ENCODE results near the gene ZNF469.

The ZNF469 gene

DNA sequence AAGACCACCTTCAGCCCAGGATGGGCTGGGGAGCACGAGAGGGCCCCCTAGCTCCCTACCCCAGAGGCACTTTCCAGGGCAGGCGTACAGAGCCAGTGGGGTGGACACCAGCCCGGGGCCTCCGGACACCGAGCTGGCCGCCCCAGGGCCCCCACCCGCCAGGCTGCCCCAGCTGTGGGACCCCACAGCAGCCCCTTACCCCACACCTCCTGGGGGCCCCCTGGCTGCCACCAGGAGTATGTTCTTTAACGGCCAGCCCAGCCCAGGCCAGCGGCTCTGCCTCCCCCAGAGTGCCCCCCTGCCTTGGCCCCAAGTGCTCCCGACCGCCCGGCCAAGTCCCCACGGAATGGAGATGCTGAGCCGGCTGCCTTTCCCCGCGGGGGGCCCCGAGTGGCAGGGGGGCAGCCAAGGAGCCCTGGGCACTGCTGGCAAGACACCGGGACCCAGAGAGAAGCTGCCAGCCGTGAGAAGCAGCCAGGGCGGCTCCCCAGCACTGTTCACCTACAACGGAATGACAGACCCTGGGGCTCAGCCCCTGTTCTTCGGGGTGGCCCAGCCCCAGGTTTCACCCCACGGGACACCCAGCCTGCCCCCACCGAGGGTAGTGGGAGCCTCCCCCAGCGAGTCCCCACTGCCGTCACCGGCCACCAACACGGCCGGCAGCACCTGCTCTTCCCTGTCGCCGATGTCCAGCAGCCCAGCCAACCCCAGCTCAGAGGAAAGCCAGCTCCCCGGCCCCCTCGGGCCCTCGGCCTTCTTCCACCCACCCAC, 46.0 kb downstream of the ZNF469 start:
- DNase-seq (ENCODE audit: low read depth), result no peak

DNA sequence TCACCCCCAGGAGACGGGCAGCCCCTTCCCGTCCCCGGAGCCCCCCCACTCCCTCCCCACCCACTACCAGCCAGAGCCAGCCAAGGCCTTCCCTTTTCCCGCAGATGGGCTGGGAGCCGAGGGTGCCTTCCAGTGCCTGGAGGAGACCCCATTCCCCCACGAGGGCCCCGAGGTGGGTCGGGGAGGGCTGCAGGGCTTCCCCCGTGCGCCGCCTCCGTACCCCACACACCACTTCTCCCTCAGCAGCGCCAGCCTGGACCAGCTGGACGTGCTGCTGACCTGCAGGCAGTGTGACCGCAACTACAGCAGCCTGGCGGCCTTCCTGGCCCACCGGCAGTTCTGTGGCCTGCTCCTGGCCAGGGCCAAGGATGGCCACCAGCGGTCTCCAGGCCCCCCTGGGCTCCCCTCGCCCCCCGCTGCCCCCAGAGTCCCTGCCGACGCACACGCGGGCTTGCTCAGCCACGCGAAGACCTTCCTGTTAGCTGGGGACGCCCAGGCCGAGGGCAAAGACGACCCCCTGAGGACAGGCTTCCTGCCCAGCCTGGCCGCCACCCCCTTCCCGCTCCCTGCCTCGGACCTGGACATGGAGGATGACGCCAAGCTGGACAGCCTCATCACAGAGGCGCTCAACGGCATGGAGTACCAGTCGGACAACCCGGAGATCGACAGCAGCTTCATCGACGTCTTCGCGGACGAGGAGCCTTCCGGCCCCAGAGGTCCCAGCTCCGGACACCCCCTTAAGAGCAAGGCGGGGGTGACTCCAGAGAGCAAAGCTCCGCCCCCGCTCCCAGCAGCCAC, 46.8 kb downstream of the ZNF469 start:
- no peak for DNase-seq (ENCODE audit: low read depth)

GRCh38 chr16:88430185-88430523, 47.4 kb downstream of the ZNF469 start:
- no peak for DNase-seq (ENCODE audit: low read depth)

GRCh38 chr16:88430524-88431446, 48.0 kb downstream of the ZNF469 start:
- DNase-seq (ENCODE audit: low read depth), result no peak

DNA sequence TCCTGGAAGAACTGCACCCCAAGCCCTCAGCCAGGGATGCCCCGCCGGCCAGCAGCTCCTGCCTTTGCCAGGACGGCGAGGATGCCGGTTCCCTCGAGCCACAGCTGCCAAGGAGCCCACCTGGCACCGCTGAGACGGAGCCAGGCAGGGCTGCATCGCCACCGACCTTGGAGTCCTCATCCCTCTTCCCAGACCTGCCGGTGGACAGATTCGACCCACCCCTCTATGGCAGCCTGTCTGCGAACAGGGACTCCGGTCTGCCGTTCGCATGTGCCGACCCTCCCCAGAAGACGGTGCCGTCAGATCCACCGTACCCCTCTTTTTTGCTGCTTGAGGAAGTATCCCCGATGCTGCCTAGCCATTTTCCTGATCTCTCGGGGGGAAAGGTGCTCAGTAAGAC, 48.9 kb downstream of the ZNF469 start:
- no peak for DNase-seq (ENCODE audit: low read depth)

DNA sequence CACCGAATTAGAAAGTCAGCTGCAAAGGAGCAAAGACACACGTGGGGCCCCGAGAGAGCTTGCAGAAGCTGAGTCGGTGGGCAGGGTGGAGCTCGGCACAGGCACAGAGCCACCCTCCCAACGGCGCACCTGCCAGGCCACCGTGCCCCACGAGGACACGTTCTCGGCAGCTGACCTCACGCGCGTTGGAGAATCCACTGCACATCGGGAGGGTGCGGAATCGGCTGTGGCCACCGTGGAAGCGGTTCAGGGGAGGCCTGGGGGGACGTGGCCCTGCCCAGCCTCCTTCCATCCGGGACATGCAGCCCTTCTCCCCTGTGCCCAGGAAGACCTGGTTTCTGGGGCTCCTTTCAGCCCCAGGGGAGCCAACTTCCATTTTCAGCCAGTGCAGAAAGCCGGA, 49.4 kb downstream of the ZNF469 start:
- no peak for DNase-seq (ENCODE audit: low read depth)
